ENCODE results near the gene SLIT3. TPM values are rescaled to one million over a fixed set of nuclear protein-coding genes. Genes with fewer than 3 reads are reported as not detected.

The SLIT3 gene
- total RNA-seq, 6 experiments from 2014 or later, result 0.31 to 1.2 (median 0.65) TPM

- TF ChIP-seq POLR2A (IDR thresholded peaks at IDR 0.05) (no peak), CTCF (IDR thresholded peaks at IDR 0.05) (no peak)
- Histone ChIP-seq H3K36me3 (no peaks in the 10 kb centered on the region), H3K4me3 (no peak overlapping the region), H3K27ac (no peak overlapping the region), H3K9me3 (no peaks in the 10 kb centered on the region), H3K27me3 (no peaks in the 10 kb centered on the region), H3K4me1 (no peaks in the 10 kb centered on the region)
- ATAC-seq (no peak), DNase-seq (no peak)
- WGBS (ENCODE audit: insufficient coverage, low coverage, low lambda C conversion rate, missing lambda C conversion rate), result 46% methylated on average over 2 of the region's 3 CpGs
- intact Hi-C loops (cut with DNase I), result no loop called here
Observed at GRCh38 chr5:168925160-168925559, 375.8 kb downstream of the SLIT3 start.

GRCh38 chr5:168921147-168921866 lies 379.6 kb downstream of the SLIT3 start:
- DNase-seq (no peak), ATAC-seq (no peak)
- Histone ChIP-seq H3K27ac (no peak overlapping the region), H3K4me1 (no peaks in the 10 kb centered on the region), H3K36me3 (no peaks in the 10 kb centered on the region), H3K9me3 (no peaks in the 10 kb centered on the region), H3K27me3 (no peaks in the 10 kb centered on the region), H3K4me3 (no peak overlapping the region)
- TF ChIP-seq CTCF (IDR thresholded peaks at IDR 0.05), result no peak
- TF ChIP-seq POLR2A (IDR thresholded peaks at IDR 0.05), result no peak
- intact Hi-C loops (cut with DNase I), result no loop called here
- WGBS (ENCODE audit: insufficient coverage, low coverage, low lambda C conversion rate, missing lambda C conversion rate), result 78% methylated on average over 7 of the region's 7 CpGs

GRCh38 chr5:168920019-168920810 lies 380.7 kb downstream of the SLIT3 start:
- WGBS (ENCODE audit: insufficient coverage, low coverage, low lambda C conversion rate, missing lambda C conversion rate), result 19% methylated on average over 14 of the region's 14 CpGs
- no peak overlapping the region for H3K4me3 ChIP-seq
- no peak for TF ChIP-seq POLR2A (IDR thresholded peaks at IDR 0.05)
- no peaks in the 10 kb centered on the region for H3K27me3 ChIP-seq
- intact Hi-C loops (cut with DNase I), result no loop called here
- H3K9me3 ChIP-seq, result no peaks in the 10 kb centered on the region
- no peak overlapping the region for H3K27ac ChIP-seq
- DNase-seq, result no peak
- peak; percentile 24 to 57 (median 48) for ATAC-seq
- no peaks in the 10 kb centered on the region for H3K4me1 ChIP-seq
- no peaks in the 10 kb centered on the region for H3K36me3 ChIP-seq

- no peak for ATAC-seq
- 38% methylated on average over 4 of the region's 4 CpGs for WGBS (ENCODE audit: insufficient coverage, low coverage, low lambda C conversion rate, missing lambda C conversion rate)
- TF ChIP-seq POLR2A (IDR thresholded peaks at IDR 0.05), result no peak
Observed at GRCh38 chr5:168917947-168918600, 382.9 kb downstream of the SLIT3 start.

GRCh38 chr5:168916852-168917251 lies 384.1 kb downstream of the SLIT3 start:
- H3K27ac ChIP-seq, result no peak overlapping the region
- no peak overlapping the region for H3K4me3 ChIP-seq
- H3K27me3 ChIP-seq, result no peaks in the 10 kb centered on the region
- no peaks in the 10 kb centered on the region for H3K9me3 ChIP-seq
- WGBS (ENCODE audit: insufficient coverage, low coverage, low lambda C conversion rate, missing lambda C conversion rate), result 44% methylated on average over 6 of the region's 6 CpGs
- ATAC-seq (peak in 1 of 4 donors; percentile 54), DNase-seq (no peak)
- intact Hi-C loops (cut with DNase I), result no loop called here
- no peak for TF ChIP-seq POLR2A (IDR thresholded peaks at IDR 0.05)
- TF ChIP-seq CTCF (IDR thresholded peaks at IDR 0.05), result no peak
- H3K4me1 ChIP-seq, result no peaks in the 10 kb centered on the region
- H3K36me3 ChIP-seq, result no peaks in the 10 kb centered on the region

More at GRCh38 chr5:168917947-168918600, 382.9 kb downstream of the SLIT3 start:
- Histone ChIP-seq H3K27me3 (no peaks in the 10 kb centered on the region), H3K4me1 (no peaks in the 10 kb centered on the region), H3K4me3 (no peak overlapping the region), H3K36me3 (no peaks in the 10 kb centered on the region), H3K9me3 (no peaks in the 10 kb centered on the region), H3K27ac (no peak overlapping the region)
- DNase-seq, result no peak
- intact Hi-C loops (cut with DNase I), result no loop called here

Measured in right lobe of liver (tissue), 6 donors.